ENCODE measurements around the gene CFC1. TPM values are rescaled to one million over a fixed set of nuclear protein-coding genes. Genes with fewer than 3 reads are reported as not detected.
"Not testable (repeated sequence)": the region's sequence is repeated elsewhere in the genome, so short reads cannot be mapped to it uniquely, and the experiment has no call there.

Gene CFC1
- polyA plus RNA-seq, 1 donor from 2014 or later = not detected

GRCh38 chr2:130590842-130591359 is 8.5 kb downstream of the CFC1 start:
- H3K4me1 Mint-ChIP-seq, H3K27me3 Mint-ChIP-seq, H3K9me3 Mint-ChIP-seq, H3K4me3 Mint-ChIP-seq, H3K27ac Mint-ChIP-seq, H3K36me3 Mint-ChIP-seq: not testable (repeated sequence)

DNA sequence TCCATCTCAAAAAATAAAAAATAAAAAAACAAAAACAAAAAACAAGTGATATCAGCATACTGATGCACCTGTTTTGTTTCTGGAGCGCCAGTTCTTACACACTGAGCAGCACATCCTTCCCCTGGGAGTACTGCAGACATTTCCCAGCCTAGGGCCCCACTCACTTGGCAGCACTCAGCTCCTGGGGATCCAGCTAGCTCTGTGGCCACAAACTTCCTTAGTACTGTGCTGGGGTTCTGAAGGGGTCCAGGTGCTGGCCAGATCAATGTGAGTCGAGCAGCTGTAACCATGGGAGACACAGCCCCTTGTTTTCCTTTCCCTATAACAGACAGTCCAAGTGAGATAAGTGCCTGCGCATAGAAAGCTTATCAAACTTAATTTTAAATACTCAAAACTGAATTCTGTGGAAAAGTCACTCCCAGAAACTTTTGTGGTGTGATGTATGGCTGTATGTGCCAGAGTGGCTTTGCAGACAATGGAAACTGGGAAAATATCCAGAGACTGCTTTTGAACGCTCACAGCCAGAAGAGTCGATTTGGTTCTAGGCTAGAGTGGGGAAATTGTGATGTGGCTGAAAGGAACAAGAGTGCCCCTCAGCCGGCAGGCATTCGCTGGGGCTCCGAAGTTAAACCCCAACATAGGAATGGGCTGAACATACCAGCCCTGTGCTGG is 9.1 kb downstream of the CFC1 start:
- not testable (repeated sequence) for H3K9me3 Mint-ChIP-seq, H3K36me3 Mint-ChIP-seq, H3K4me1 Mint-ChIP-seq, H3K27ac Mint-ChIP-seq, H3K27me3 Mint-ChIP-seq, H3K4me3 Mint-ChIP-seq

GRCh38 chr2:130588688-130589458 is 10.5 kb downstream of the CFC1 start:
- H3K36me3 Mint-ChIP-seq, H3K27ac Mint-ChIP-seq, H3K4me1 Mint-ChIP-seq, H3K4me3 Mint-ChIP-seq, H3K9me3 Mint-ChIP-seq, H3K27me3 Mint-ChIP-seq: not testable (repeated sequence)

- H3K27me3 Mint-ChIP-seq, H3K36me3 Mint-ChIP-seq, H3K4me1 Mint-ChIP-seq, H3K9me3 Mint-ChIP-seq, H3K4me3 Mint-ChIP-seq, H3K27ac Mint-ChIP-seq: not testable (repeated sequence)
Observed at GRCh38 chr2:130584726-130585125, 14.6 kb downstream of the CFC1 start.

DNA sequence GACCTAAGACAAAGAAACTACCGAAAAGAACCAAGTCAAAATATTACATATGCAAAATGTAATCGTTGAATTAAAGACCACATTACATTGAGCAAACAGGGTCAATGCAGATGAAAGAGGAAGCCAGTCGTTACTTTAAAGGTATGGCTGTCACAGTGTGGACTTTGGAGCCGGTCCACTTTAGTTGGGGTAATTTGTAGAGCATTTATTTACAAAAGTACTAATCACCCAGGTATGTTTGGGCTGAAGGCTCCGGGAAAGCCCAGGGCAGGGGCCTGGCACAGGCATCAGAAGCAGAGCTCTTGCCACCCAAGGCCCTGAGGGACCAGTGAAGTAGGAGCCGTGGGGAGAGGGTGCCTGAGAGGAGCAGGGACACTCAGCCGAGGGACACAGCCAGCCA is 15.8 kb downstream of the CFC1 start:
- not testable (repeated sequence) for H3K4me1 Mint-ChIP-seq, H3K27me3 Mint-ChIP-seq, H3K9me3 Mint-ChIP-seq, H3K27ac Mint-ChIP-seq, H3K4me3 Mint-ChIP-seq, H3K36me3 Mint-ChIP-seq

- H3K27ac Mint-ChIP-seq, H3K36me3 Mint-ChIP-seq, H3K27me3 Mint-ChIP-seq, H3K4me3 Mint-ChIP-seq, H3K4me1 Mint-ChIP-seq, H3K9me3 Mint-ChIP-seq: not testable (repeated sequence)
Observed at GRCh38 chr2:130582970-130583369, 16.4 kb downstream of the CFC1 start.

- H3K4me1 Mint-ChIP-seq, H3K27ac Mint-ChIP-seq: not testable (repeated sequence)
Observed at GRCh38 chr2:130581491-130581890, 17.9 kb downstream of the CFC1 start.

GRCh38 chr2:130579121-130579520 is 20.3 kb downstream of the CFC1 start:
- H3K36me3 Mint-ChIP-seq = not testable (repeated sequence)

More at GRCh38 chr2:130581491-130581890, 17.9 kb downstream of the CFC1 start:
- H3K36me3 Mint-ChIP-seq, H3K27me3 Mint-ChIP-seq, H3K9me3 Mint-ChIP-seq, H3K4me3 Mint-ChIP-seq: not testable (repeated sequence)

DNA sequence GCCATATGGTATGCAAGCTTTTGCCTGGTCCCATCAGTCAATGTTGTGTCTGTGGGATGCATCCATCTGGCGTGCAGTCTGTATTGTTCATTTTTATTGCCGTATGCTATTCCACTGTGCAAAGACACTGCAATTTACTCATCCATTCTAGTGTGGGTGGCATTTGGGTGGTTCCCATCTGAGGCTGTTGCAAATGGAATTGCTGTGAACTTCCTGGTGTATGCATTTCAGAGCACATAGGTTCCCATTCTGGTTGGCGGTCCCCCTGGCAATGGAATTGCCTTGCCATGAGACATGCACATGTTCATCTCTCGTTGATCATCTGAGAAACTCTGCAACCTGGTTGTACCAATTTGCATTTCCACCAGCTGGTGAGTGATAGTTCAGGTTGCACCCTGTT is 21.8 kb downstream of the CFC1 start:
- not testable (repeated sequence) for H3K9me3 Mint-ChIP-seq, H3K27ac Mint-ChIP-seq, H3K4me1 Mint-ChIP-seq, H3K4me3 Mint-ChIP-seq, H3K36me3 Mint-ChIP-seq, H3K27me3 Mint-ChIP-seq

More at GRCh38 chr2:130579121-130579520, 20.3 kb downstream of the CFC1 start:
- H3K27ac Mint-ChIP-seq, H3K9me3 Mint-ChIP-seq, H3K4me3 Mint-ChIP-seq, H3K27me3 Mint-ChIP-seq, H3K4me1 Mint-ChIP-seq: not testable (repeated sequence)

GRCh38 chr2:130576209-130576784 is 23.1 kb downstream of the CFC1 start:
- H3K9me3 Mint-ChIP-seq, H3K36me3 Mint-ChIP-seq, H3K27ac Mint-ChIP-seq, H3K4me3 Mint-ChIP-seq, H3K4me1 Mint-ChIP-seq, H3K27me3 Mint-ChIP-seq: not testable (repeated sequence)

DNA sequence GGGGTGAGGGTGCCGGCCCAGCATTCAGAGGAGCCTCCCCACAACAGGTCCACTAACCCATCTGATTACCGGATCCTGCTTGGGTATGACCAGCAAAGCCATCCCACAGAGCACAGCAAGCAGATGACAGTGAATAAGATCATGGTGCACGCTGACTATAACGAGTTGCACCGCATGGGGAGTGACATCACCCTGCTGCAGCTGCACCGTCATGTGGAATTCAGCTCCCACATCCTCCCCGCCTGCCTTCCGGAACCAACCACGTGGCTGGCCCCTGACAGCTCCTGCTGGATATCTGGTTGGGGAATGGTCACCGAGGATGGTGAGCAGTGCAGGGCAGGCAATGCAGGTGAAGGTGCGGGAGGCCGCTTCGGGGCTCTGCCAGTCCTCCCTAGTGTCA is 25.1 kb downstream of the CFC1 start:
- H3K27me3 Mint-ChIP-seq, H3K27ac Mint-ChIP-seq, H3K36me3 Mint-ChIP-seq, H3K4me3 Mint-ChIP-seq, H3K9me3 Mint-ChIP-seq, H3K4me1 Mint-ChIP-seq: not testable (repeated sequence)

- not testable (repeated sequence) for H3K9me3 Mint-ChIP-seq, H3K27ac Mint-ChIP-seq, H3K4me3 Mint-ChIP-seq, H3K27me3 Mint-ChIP-seq, H3K36me3 Mint-ChIP-seq, H3K4me1 Mint-ChIP-seq
Observed at GRCh38 chr2:130571929-130572328, 27.4 kb downstream of the CFC1 start.

DNA sequence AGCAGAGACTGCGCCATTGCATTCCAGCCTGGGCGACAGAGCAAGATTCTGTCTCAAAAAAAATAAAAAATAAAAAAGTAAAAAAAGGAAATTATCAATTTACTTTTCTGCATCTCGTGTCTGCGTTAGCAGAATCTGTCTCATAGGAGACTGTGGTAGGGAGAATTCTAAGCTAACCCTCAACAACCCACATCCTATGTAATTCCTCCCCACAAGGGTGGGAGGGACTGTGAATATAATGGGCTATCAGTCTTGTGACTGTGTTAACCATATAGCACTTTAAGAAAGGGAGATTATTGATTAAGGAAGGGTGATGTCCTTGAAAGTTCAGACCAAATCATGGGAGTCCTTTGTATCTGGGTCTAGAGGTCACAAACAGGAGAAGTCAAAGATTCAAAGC is 33.2 kb downstream of the CFC1 start:
- not testable (repeated sequence) for H3K36me3 Mint-ChIP-seq, H3K27me3 Mint-ChIP-seq, H3K4me3 Mint-ChIP-seq, H3K27ac Mint-ChIP-seq, H3K4me1 Mint-ChIP-seq, H3K9me3 Mint-ChIP-seq

DNA sequence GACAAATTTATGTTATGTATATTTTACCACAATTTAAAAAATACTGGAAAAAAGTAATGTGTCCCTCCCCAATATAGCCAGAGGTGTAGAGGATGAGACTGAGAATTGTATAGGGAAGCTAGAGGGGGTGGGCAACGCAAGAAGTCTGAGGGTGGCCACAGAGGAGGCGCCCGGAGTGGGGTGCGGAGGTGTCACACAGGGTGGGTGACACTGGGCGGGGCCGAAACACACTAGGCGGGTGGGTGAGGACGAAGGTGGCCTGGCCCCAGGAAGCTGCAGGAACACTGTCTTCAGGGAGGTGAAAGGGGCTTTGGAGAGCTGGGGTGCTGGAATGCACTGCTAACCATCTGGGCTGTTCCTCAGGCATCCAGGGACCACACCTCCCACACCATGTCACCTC is 42.9 kb downstream of the CFC1 start:
- not testable (repeated sequence) for H3K27me3 Mint-ChIP-seq, H3K4me3 Mint-ChIP-seq, H3K36me3 Mint-ChIP-seq, H3K4me1 Mint-ChIP-seq, H3K27ac Mint-ChIP-seq, H3K9me3 Mint-ChIP-seq

- H3K36me3 Mint-ChIP-seq, H3K27me3 Mint-ChIP-seq, H3K27ac Mint-ChIP-seq, H3K4me1 Mint-ChIP-seq, H3K9me3 Mint-ChIP-seq, H3K4me3 Mint-ChIP-seq: not testable (repeated sequence)
Observed at GRCh38 chr2:130554178-130554577, 45.2 kb downstream of the CFC1 start.

DNA sequence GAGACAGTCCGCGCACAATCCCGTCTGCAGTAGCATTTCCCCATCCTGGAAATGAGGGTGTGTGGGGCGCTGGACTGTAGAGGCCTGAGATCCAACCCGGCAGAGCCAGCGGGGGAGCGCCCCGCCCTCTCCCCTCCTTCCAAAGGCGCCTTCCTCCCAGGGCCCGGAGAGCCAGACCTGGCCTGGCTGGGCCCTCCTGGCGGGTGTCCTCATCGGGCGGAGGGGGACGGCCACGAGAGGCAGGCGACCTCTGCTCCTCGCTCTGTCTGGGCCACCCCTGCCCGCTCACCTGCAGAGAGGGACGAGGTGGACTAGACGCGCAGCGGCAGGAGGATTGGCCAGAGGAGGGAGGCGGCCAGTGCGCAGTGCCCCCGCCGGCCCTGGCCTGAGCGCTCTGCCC is 49.9 kb downstream of the CFC1 start:
- H3K9me3 Mint-ChIP-seq, H3K4me1 Mint-ChIP-seq, H3K4me3 Mint-ChIP-seq, H3K36me3 Mint-ChIP-seq, H3K27ac Mint-ChIP-seq, H3K27me3 Mint-ChIP-seq: not testable (repeated sequence)
